Loucy (cell line): ENCODE measurements around the gene FRS2.

Experiments
- CTCF ChIP-seq: fragments of 200-600 bp; sonication (generic); conservative IDR thresholded peaks from 2 replicates; pipeline ENCODE4 v1.5.1; 2014; ENCODE audit warnings: mild to moderate bottlenecking, antibody characterized with exemption, low read length
- EZH2phosphoT487 ChIP-seq: fragments of 200-600 bp; IDR thresholded peaks from 2 replicates; pipeline ENCODE4 v1.6.1; 2018; ENCODE audit warnings: antibody characterized with exemption, mild to moderate bottlenecking, moderate library complexity, borderline replicate concordance

DNA sequence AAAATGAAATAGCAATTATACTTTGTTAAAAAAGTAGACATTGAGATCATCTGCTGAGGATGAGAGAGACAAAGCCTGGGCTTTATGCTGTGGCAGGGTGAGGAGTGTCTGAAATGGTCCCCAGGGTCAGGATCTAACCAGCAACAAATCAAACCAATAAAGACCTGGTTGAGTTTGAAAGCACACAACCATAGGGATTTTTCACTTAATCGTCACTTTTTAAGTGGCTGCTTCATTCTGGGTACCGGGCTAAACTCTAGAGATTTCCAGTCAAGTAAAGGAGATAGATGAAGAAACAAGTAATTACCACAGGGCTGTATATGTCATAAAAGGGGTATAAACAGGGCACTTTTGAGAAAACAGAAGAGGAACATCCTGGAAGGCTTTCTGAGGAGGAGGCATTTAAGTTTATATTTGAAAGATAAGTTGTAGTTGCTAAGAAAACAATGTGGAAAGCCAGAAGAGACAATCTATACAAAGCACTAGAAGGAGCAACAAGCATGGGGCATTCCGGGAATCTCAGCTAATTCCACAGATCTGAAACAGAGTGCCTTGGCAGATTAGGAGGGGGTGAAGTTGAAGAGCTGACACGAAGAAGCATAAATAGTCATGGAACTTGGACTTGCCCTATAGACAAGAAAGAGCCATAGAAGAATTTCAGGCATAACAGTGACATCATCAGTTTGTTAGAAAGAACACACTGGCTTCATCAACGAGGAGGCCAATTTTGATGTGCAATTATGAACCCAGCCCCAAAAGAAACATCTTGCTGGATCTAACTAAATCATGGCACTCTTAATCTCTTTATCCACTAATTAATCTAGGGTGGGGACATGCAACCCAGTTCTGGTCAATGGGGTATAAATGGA is 46.9 kb upstream of the FRS2 start:
- TF ChIP-seq CTCF = no peak
- TF ChIP-seq EZH2phosphoT487 = no peak
